ENCODE results near the gene CNTNAP2. TPM values are rescaled to one million over a fixed set of nuclear protein-coding genes. Genes with fewer than 3 reads are reported as not detected.

CNTNAP2 gene
- total and polyA plus RNA-seq, 3 donors from 2014 or later: 4.3 to 6.1 (median 4.4) TPM

- no peaks in the 10 kb centered on the region for H3K36me3 ChIP-seq (ENCODE audit: low read depth, missing control alignments)
- H3K27ac ChIP-seq: no peak overlapping the region
- no peaks in the 10 kb centered on the region for H3K27me3 ChIP-seq
- H3K4me3 ChIP-seq: no peak overlapping the region
- DNase-seq: no peak
- intact Hi-C loops (cut with DNase I; ENCODE audit: low total_unique reads): no loop called here
- WGBS, 2 donors: 83 to 95% methylated on average over 2 of the region's 2 CpGs
- H3K4me1 ChIP-seq: no peaks in the 10 kb centered on the region
- no peaks in the 10 kb centered on the region for H3K9me3 ChIP-seq
- TF ChIP-seq CTCF (IDR thresholded peaks at IDR 0.05): no peak
- no peak for TF ChIP-seq POLR2A (IDR thresholded peaks at IDR 0.05)
Observed at GRCh38 chr7:147305827-147306226, 1189.2 kb downstream of the CNTNAP2 start.

GRCh38 chr7:147308539-147308938 is 1191.9 kb downstream of the CNTNAP2 start:
- TF ChIP-seq POLR2A (IDR thresholded peaks at IDR 0.05) (no peak), CTCF (IDR thresholded peaks at IDR 0.05) (no peak)

GRCh38 chr7:147311336-147311735 is 1194.7 kb downstream of the CNTNAP2 start:
- H3K9me3 ChIP-seq: no peaks in the 10 kb centered on the region
- H3K4me3 ChIP-seq: no peak overlapping the region
- DNase-seq: no peak
- no peak for TF ChIP-seq CTCF (IDR thresholded peaks at IDR 0.05)
- no peak for TF ChIP-seq POLR2A (IDR thresholded peaks at IDR 0.05)
- H3K4me1 ChIP-seq: no peaks in the 10 kb centered on the region
- no peaks in the 10 kb centered on the region for H3K36me3 ChIP-seq (ENCODE audit: low read depth, missing control alignments)
- no peaks in the 10 kb centered on the region for H3K27me3 ChIP-seq
- intact Hi-C loops (cut with DNase I; ENCODE audit: low total_unique reads): no loop called here
- WGBS, 2 donors: 86 to 100% methylated on average over 1 of the region's 1 CpG
- H3K27ac ChIP-seq: no peak overlapping the region

More at GRCh38 chr7:147308539-147308938, 1191.9 kb downstream of the CNTNAP2 start:
- no peak overlapping the region for H3K4me3 ChIP-seq
- no peaks in the 10 kb centered on the region for H3K27me3 ChIP-seq
- no peak for DNase-seq
- no peak overlapping the region for H3K27ac ChIP-seq
- no peaks in the 10 kb centered on the region for H3K9me3 ChIP-seq
- H3K4me1 ChIP-seq: no peaks in the 10 kb centered on the region
- no peaks in the 10 kb centered on the region for H3K36me3 ChIP-seq (ENCODE audit: low read depth, missing control alignments)
- 55 to 56% methylated on average over 5 of the region's 5 CpGs for WGBS, 2 donors
- intact Hi-C loops (cut with DNase I; ENCODE audit: low total_unique reads): no loop called here

GRCh38 chr7:147321504-147321903 is 1204.9 kb downstream of the CNTNAP2 start:
- intact Hi-C loops (cut with DNase I; ENCODE audit: low total_unique reads): no loop called here
- 95 to 100% methylated on average over 2 of the region's 2 CpGs for WGBS, 2 donors
- Histone ChIP-seq H3K4me1 (no peaks in the 10 kb centered on the region), H3K4me3 (no peak overlapping the region), H3K9me3 (no peaks in the 10 kb centered on the region), H3K27ac (no peak overlapping the region), H3K36me3 (ENCODE audit: low read depth, missing control alignments) (no peaks in the 10 kb centered on the region), H3K27me3 (no peaks in the 10 kb centered on the region)
- no peak for TF ChIP-seq CTCF (IDR thresholded peaks at IDR 0.05)
- TF ChIP-seq POLR2A (IDR thresholded peaks at IDR 0.05): no peak
- no peak for DNase-seq

GRCh38 chr7:147332988-147333387 is 1216.4 kb downstream of the CNTNAP2 start:
- DNase-seq: no peak
- no peak for TF ChIP-seq POLR2A (IDR thresholded peaks at IDR 0.05)
- TF ChIP-seq CTCF (IDR thresholded peaks at IDR 0.05): no peak
- H3K27me3 ChIP-seq: no peaks in the 10 kb centered on the region
- no peak overlapping the region for H3K27ac ChIP-seq
- no peaks in the 10 kb centered on the region for H3K36me3 ChIP-seq (ENCODE audit: low read depth, missing control alignments)
- 33 to 52% methylated on average over 2 of the region's 2 CpGs for WGBS, 2 donors
- intact Hi-C loops (cut with DNase I; ENCODE audit: low total_unique reads): no loop called here
- H3K9me3 ChIP-seq: no peaks in the 10 kb centered on the region
- no peaks in the 10 kb centered on the region for H3K4me1 ChIP-seq
- H3K4me3 ChIP-seq: no peak overlapping the region

Measured in testis (tissue), 3 donors.